ENCODE measurements around the gene MED17.
"Not testable (repeated sequence)": the region's sequence is repeated elsewhere in the genome, so short reads cannot be mapped to it uniquely, and the experiment has no call there.

Gene MED17

GRCh38 chr11:93784145-93784934 is at the start of gene MED17:
TSS of gene MED17 (plus strand) at chr11:93784282. CDS start at chr11:93784514, 232 bp downstream.
- DNase-seq = no peak

GRCh38 chr11:93734427-93735222 is 49.5 kb upstream of the MED17 start:
- no peak for DNase-seq

- DNase-seq = no peak
Observed at GRCh38 chr11:93735627-93736026, 48.5 kb upstream of the MED17 start.

DNA sequence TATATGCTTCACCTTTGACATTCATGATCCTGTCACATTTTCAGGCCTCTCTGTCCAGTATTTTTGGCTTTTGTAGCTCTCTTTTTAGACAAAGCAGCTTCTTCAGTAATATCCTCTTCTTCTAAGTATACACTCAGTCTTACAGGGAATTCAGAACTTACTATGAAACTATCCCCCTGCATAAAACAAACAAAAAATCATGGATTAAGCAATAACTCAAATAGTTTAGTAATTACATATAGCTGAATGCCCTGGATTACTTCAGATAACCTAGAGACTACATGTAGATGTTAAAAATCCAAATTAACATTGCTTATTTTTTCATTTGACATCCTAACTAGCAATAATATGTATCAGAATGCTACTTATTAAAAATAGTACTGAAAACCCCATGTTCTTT is 48.0 kb upstream of the MED17 start:
- no peak for DNase-seq

GRCh38 chr11:93737904-93738612 is 46.0 kb upstream of the MED17 start:
- DNase-seq = no peak

DNA sequence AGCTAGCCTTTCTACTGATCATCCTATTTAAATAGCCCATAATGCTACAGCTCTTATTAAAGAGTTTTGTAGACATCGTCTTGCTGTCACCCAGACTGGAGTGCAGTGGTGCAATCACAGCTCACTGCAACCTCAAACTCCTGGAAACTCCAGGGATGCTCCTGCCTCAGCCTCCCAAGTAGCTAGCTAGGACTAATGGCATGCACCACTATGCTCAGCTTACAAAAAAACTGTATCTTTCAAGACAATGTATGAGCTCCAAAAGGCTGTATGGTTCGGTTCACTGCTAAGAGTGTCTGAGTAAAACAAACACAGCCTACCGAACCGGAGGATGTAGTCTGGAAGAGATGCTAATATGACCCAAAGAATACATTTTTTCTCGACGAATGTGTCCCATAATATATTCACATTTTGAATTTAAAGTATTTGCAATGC is 45.4 kb upstream of the MED17 start:
- no peak for DNase-seq

DNA sequence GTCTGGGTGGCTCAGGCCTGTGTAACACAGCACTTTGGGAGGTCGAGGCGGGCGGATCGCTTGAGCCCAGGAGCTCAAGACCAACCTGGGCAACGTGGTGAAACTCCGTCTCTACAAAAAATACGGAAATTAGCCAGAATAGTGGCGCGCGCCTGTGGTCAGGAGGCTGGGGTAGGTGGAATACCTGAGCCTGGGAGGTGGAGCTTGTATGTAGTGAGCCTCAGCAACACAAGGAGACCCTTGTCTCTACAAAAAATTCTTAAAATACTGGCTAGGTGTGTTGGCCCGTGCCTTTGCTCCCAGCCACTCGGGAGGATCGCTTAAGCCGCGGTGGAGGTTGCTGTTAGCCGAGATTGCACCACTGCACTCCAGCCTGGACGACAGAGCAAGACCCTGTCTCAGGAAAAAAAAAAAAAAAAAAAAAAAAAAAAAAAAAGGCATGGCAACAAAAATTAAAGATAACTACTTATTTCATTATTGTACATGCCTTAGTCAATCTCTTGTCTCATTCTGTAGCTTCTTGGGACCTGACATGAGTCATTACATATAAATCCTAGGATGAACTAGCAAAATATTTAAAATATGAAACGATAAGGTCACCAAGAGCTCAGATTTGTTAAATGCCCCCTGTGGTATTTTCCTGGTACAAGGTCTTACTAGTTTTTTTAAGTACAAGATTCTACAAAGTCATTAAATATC is 43.9 kb upstream of the MED17 start:
- no peak for DNase-seq

- DNase-seq = no peak
Observed at GRCh38 chr11:93740730-93741093, 43.4 kb upstream of the MED17 start.

DNA sequence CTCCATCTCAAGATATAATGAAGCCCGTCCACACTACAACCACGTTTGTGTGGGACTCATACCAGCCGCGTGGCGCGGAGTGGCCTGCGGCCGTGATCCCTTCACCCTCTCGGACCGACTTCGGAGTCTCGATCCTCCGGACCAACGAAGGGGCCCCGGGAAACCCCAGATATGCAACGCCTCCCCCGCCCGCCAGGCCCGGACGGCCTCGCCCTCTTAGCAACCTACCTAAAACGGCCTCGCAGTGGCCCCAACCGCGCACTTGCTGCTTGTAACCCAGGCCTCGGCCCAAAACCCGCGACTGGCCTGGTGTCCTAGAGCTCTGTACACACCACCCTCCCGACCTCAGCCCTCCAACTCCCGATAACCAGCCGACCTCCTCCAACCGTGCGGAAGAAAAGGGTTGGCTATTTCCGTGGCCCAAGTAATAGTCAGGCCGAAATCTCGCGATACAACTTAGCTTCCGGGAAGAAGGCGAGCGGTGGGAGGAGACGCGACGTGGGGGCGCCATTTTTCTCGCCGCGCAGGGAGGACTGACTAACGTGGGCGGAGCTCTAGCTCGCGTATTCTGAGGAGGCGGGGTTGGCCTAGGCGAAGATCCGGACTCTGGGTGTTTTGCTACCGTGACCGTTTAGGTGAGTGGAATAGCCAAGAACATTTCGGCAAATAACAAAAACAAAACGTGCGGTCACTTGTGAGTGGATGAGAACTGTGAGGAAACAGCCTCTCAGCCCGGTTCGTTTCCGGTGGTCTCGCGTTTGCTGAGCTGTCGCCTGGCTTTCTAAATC is 42.8 kb upstream of the MED17 start, which contains the start of the genes C11orf54 and TAF1D:
Gene C11orf54, plus strand, starts transcription at position 579 of the 788 bp plus-strand sequence. CDS start 5,722 bp downstream, outside the sequence.
Gene TAF1D, minus strand, starts transcription at position 402 of the 788 bp plus-strand sequence. CDS start 2,191 bp downstream, outside the sequence.
- no peak for DNase-seq

- DNase-seq = no peak
Observed at GRCh38 chr11:93741882-93742226, 42.2 kb upstream of the MED17 start.

- no peak for DNase-seq
Observed at GRCh38 chr11:93743291-93743690, 40.8 kb upstream of the MED17 start.

DNA sequence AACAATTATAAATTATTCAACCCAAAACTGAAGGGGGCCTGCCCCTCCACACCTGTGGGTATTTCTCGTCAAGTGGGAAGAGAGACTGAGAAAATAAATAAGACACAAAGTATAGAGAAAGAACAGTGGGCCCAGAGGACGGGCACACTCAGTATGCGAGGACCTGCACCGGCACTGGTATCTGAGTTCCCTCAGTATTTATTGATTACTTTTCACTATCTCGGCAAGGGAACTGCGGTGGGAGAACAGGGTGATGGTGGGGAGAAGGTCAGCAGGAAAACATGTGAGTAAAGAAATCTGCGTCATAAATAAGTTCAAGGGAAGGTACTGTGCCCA is 39.4 kb upstream of the MED17 start:
- no peak for DNase-seq

DNA sequence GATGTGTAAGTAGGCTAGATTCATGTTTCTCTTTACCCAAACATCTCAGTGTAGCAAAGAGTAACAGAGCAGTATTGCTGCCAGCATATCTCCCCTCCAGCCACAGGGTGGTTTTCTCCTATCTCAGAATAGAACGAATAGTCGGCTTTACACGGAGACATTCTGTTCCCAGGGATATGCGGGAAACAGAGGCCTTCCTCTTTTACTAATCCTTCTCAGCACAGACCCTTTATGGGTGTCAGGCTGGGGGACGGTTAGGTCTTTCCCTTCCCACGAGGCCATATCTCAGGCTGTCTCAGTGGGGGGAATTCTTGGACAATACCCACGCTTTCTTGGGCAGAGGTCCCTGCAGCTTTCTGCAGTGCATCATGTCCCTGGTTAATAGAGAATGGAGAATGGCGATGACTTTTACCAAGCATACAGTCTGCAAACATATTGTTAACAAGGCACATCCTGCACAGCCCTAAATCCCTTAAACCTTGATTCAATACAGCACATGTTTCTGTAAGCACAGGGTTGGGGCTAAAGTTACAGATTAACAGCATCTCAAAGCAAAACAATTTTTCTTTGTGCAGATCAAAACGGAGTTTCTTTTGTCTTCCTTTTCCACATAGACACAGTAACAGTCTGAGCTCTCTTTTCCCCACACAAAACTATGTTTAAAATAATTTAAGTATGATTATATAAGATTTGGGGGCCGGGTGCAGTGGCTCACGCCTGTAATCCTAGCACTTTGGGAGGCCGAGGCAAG is 38.9 kb upstream of the MED17 start:
- DNase-seq = not testable (repeated sequence)

DNA sequence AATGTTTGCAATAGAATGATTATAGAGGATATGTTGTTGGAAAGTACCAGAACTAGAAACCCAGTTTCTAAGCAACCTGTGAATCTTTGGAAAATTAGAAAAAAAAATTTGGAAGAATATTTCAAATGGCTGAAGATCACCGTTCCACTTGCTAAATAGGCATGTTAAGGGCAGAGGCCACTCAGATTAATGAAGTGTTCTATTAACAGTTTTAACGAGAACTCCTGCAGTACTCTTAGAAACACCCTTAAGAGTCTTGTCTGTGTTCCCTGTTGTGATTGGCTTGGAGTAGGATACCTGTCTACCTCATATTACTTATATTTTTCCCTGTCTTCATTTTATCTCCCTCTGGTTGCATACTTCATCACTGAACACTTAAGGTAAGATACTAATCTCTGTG is 38.0 kb upstream of the MED17 start:
- DNase-seq = no peak

- no peak for DNase-seq
Observed at GRCh38 chr11:93747122-93747521, 37.0 kb upstream of the MED17 start.

DNA sequence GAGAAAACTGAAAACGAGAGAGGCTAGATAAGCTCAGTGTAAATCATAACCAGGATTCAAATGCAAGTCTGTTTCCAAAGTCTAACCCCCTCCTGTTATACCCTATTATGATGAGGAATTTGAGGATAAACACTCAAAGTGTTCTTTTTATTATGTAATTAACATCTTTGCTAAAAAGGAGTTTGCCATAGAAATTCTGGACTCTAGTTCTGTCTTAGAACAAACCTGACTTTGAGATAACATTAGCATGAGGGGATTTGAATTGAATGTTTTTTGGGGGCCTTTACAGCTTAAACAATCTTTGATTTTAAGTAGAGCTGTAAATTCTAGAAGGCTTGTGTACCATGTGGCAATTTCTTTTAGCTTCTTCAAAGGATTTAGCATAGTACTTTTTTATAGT is 33.1 kb upstream of the MED17 start:
- no peak for DNase-seq

DNA sequence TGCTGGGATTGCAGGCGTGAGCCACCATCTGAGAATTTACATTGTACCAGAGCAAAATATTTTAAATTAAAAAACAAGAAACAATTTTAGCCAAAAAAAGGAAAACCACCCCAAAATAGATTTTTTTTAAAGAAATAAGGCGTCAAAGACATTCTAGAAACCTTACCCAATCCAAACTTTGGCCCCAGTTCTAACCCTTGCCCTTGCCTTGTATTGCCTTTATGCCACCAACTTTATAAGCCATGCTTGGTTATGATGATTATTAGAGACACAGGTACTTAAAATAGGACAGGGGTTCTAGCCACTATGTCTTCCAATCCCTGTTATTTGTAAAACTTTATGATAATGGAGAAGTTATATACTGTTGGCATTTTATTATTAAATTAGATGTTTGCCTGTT is 30.8 kb upstream of the MED17 start:
- no peak for DNase-seq

DNA sequence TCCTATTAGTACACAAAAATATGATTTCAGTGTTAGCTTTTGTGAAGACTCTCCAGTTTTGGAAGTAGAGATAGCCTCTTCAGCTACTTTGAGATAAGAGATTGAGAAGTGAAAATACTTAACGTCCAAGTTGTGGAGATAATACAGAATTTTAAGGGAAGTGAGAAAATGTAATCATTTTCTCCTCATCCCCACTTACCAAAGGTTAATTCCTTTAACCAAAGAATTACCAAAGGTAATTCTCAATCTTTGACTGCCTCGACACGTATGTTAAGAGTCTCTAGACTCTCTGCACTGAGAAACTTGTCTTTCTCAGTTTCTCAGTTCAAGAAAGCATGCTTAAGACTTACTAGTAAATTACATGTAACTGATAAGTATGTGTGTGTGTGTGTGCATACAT is 27.3 kb upstream of the MED17 start:
- DNase-seq = no peak

DNA sequence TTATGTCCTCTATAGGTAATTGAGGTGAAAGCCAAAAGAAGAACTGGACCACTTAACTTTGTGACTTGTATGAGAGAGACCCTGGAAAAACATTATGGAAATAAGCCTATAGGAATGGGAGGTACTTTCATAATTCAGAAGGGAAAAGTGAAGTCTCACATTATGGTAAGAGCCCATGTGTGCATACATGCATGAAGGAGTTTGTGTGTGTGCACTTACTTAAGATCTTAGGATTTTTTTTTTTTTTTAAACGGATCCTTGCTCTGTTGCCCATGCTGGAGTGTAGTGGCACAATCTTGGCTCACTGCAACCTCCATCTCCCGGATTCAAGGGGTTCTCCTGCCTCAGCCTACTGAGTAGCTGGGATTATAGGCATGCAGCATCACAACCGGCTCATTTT is 26.8 kb upstream of the MED17 start:
- no peak for DNase-seq

- no peak for DNase-seq
Observed at GRCh38 chr11:93757924-93758865, 25.9 kb upstream of the MED17 start.
